Keratinocyte (primary cell): ENCODE measurements around the gene ODAD2.

Experiments
- EZH2 ChIP-seq: IDR thresholded peaks from one replicate; pipeline ENCODE4 v1.6.1; 2012; ENCODE audit warnings: inconsistent platforms, mild to moderate bottlenecking, low read length, moderate library complexity
- TF ChIP-seq, protein P1 (sequence below), 3 experiments: IDR thresholded peaks in 1 of 3; conservative IDR thresholded peaks in 1 of 3; optimal IDR thresholded peaks in 1 of 3; 2 replicates in 2 of 3; 3 replicates in 1 of 3; pipeline versions ENCODE3 to v1.5.1; 2011; ENCODE audit warnings: low read length in 3 of 3, mild to moderate bottlenecking in 3 of 3, moderate library complexity in 2 of 3, control low read depth in 1 of 3, inconsistent platforms in 1 of 3; ENCODE audit not compliant: insufficient read depth in 2 of 3; ENCODE audit errors: extremely low read depth in 1 of 3

DNA sequence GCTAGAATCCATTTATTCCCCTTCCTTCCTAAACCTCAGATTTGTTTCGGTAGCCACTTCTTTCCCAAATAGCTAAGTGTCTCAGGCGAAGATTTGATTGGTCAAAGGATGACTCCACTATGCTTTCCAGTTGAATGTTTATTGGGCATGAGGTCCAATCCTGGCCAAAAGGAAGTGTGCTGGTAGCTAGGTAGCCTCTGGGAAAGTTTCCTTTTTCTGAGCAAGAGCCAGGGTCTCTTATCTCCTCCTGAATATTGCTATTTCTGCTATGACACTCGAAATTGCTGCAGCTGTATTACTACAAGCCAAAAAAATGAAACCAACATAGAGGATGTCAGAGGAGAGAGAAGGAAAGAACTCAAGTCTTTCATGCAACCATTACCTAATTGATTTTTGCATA lies 199.8 kb downstream of the ODAD2 start:
- TF ChIP-seq, protein P1, sequence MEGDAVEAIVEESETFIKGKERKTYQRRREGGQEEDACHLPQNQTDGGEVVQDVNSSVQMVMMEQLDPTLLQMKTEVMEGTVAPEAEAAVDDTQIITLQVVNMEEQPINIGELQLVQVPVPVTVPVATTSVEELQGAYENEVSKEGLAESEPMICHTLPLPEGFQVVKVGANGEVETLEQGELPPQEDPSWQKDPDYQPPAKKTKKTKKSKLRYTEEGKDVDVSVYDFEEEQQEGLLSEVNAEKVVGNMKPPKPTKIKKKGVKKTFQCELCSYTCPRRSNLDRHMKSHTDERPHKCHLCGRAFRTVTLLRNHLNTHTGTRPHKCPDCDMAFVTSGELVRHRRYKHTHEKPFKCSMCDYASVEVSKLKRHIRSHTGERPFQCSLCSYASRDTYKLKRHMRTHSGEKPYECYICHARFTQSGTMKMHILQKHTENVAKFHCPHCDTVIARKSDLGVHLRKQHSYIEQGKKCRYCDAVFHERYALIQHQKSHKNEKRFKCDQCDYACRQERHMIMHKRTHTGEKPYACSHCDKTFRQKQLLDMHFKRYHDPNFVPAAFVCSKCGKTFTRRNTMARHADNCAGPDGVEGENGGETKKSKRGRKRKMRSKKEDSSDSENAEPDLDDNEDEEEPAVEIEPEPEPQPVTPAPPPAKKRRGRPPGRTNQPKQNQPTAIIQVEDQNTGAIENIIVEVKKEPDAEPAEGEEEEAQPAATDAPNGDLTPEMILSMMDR (optimal IDR thresholded peaks at IDR 0.05 in 1 of 3, IDR thresholded peaks at IDR 0.05 in 1 of 3, conservative IDR thresholded peaks at IDR 0.05 in 1 of 3; ENCODE audit: extremely low read depth in 1 of 3, insufficient read depth in 2 of 3, low read length in 3 of 3) = no peak
- no peak for TF ChIP-seq EZH2
